HG02852 (cell line): Measurements from ENCODE around the gene LRRC32.
"Not testable (repeated sequence)": the region's sequence is repeated elsewhere in the genome, so short reads cannot be mapped to it uniquely, and the experiment has no call there.

Experiments used
- ATAC-seq: cut with Tn5 transposase; IDR thresholded peaks from one replicate; pipeline ENCODE4 v1.9.1; 2021; ENCODE audit warnings: mild to moderate bottlenecking, moderate library complexity; ENCODE audit not compliant: unreplicated experiment

Gene LRRC32

GRCh38 chr11:76631566-76632308, 38.8 kb downstream of the LRRC32 start:
- no peak for ATAC-seq

DNA sequence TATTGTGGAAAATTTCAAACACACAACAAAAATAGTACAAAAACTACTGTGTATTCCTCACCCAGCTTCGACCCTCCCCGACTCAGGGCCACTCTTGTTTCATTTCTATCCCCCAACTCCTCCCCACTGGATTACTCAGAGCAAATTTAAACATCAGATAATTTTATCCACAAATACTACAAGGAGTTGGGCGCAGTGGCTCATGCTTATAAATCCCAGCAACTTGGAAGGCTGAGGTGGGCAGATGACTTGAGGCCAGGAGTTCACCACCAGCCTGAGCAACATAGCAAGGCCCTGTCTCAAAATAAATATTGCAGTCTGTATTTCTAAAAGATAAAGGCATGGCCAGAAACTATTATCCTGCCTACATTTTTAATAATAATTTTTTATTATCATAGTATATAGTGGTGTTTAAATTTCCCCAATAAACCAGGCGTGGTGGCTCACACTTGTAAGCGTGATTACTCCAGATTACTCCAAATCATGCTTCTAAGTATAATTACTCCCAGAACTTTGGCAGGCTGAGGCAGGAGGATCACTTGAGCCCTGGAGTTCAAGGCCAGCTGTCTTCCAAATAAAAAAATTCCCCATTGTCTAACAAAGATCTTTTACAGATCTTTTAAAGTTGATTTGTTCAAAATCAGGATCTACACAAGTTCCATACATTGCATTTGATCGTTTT, 39.8 kb downstream of the LRRC32 start:
- ATAC-seq: no peak

GRCh38 chr11:76629853-76630599, 40.5 kb downstream of the LRRC32 start:
- no peak for ATAC-seq

DNA sequence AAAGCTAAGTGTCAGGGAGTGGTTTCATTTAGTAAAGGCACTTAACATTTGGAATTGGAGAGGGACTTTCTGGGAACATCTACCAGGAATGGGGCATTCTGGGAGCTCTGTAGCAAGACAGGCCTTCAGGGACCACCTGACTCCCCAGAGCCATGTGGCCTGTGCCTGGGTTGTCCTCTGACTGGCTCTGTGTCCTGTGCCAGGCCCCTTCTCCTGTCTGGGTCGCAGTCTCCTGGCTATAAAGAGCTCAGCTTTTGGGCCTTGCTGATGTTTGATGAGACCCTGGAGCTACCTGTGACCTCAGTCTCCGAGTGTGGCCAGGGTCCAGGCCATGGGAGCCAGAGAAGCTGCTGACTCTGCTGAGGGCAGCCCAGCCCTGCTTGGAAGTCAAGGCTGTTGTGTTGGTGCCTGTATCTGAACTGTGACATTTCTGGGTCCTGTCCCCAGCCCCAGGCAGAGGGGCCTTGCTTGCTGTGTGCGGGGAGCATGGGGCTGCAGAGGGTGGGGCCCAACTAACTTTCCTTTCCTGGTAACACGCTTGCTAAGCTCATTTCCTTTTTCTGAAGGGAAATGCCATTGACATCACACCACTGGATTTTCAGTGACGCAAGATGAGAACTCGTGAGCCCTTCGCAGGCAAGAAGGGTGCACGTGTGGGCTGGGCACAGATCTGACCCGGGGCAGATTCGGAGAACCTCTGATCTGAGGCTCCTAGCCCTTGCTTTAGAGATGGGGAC, 41.3 kb downstream of the LRRC32 start:
- no peak for ATAC-seq

GRCh38 chr11:76628408-76628947, 42.1 kb downstream of the LRRC32 start:
- no peak for ATAC-seq

- no peak for ATAC-seq
Observed at GRCh38 chr11:76627606-76628005, 42.9 kb downstream of the LRRC32 start.

- ATAC-seq: peak; percentile 76
Observed at GRCh38 chr11:76626921-76627401, 43.6 kb downstream of the LRRC32 start.

GRCh38 chr11:76626266-76626665, 44.3 kb downstream of the LRRC32 start:
- no peak for ATAC-seq

- ATAC-seq: no peak
Observed at GRCh38 chr11:76625472-76626186, 44.9 kb downstream of the LRRC32 start.

DNA sequence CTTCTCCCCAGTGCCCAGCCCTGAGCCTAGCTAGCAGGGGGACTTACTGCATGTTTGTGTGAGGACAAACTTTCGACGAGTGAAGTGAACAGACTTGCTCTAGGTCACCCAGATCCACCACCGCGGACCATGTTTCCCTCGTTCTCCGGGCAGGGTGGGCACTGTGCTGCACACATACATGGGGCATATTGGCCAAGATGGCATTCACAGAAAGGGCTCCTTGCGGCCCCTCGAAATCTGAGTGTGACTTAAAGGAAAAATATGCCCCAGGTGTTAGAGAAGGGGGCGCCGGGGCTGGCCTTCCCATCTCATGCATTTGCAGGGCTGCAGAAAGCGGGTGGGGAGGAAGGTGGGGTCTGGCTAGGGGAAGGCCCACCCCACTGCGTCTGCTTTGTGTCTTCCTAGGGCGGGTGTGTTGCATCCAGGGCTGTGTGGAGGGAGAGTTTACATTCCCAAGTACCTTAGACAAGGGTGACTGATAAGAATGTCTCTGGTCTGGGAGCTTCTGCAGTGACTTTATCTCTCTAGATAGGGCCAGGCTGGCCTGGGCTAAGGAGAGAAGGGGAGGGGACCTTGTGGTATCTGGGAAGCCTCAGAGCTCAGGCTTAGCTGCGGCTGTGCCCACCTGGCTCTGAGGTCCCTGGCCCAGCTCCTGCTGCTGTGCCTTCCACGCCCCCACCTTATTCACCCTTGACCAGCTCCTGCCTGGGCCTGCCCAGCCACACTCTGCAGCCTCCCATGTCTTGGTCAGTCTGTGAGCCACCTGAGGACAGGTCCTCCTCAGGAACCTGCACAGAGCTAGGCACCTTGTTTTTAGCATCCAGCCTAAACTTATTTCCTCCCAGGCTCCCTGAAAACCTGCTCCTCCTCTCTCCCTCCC, 45.8 kb downstream of the LRRC32 start:
- ATAC-seq: no peak

DNA sequence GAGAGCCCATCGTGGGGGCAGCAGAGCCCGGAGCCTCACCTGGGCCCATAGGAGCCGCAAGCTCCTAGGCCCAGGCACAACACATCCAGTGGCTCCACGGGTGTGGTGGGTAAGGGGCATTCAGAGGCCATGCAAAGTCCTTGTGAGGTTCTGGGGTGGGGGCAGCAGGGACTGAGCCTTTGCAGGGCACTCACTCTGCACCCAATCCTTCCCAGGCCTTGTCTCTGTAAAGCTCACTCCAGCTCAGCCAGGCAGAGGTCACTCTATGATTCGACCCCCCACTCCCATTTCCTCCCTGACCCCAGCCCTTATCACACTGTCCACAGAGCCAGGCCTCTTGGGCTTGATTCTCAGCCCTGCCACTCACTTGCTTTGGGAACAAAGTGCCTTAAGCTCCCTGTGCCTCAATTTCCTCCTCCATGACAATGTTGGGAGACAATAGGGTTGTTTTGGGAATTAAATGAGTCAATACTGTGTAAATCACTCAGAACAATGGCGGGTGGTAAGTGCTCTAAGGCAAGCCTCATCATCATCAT, 46.6 kb downstream of the LRRC32 start:
- no peak for ATAC-seq

- ATAC-seq: no peak
Observed at GRCh38 chr11:76623171-76623883, 47.2 kb downstream of the LRRC32 start.

- no peak for ATAC-seq
Observed at GRCh38 chr11:76622493-76623094, 48.0 kb downstream of the LRRC32 start.

DNA sequence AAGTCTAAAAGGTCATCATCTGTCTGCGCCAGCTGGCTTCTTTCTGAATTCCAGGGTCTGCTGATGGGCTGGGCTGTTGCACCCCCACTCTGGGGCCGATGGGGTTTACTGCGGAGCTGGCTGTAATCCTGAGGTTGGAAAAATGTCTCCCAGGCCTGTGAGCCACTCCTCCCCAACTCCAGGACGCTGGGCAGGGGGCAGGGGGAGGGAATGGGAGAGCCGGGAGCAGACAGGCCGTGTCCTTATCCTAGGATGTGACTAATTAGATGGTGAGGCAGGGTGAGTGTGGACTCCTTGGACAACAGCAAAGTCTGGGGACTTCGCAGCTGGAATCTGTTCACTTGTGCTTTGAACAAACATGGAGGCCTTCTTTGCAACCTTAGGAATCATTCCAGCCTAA, 48.7 kb downstream of the LRRC32 start:
- ATAC-seq: no peak

GRCh38 chr11:76621466-76621865, 49.1 kb downstream of the LRRC32 start:
- no peak for ATAC-seq

DNA sequence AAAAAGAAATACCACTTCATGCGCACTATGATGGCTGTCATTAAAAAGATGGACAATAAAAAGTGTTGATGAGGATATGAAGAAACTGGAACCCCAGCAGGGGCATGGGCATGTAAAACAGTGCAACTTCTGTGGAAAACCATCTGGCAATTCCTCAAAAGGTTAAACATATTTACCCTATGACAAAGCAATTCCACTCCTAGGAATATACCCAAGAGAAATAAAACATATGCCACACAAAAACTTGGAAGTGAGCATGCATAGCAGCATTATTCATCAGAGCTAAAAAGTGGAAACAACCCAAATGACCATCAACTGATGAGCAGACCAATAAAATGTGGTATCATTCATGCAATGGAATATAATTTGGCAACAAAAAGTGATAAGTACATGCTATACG, 50.1 kb downstream of the LRRC32 start:
- ATAC-seq: no peak

DNA sequence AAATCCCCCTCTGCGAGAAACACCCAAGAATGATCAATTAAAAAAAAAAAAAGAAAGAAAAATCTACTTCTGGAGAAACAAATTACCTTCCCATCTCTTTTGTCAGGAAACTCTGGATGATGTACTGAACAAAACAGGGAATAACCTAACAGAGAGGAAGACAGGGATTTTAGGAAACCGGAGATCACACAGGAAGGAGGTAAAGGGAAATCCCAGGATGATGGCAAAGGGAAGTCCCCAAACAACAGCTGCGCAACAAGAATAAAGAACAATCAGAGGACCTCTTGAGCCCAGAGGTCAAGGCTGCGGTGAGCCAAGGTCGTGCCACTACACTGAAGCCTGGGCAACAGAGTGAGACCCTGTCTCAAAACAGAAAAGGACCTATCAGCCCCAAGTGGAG, 50.7 kb downstream of the LRRC32 start:
- ATAC-seq: not testable (repeated sequence)
